K562 (cell line): ENCODE measurements around the gene FAM83G. TPM values are rescaled to one million over a fixed set of nuclear protein-coding genes. Genes with fewer than 3 reads are reported as not detected.
A peak's percentile ranks its signal among the peaks of the same experiment; 100 is the strongest.

ENCODE experiments used
- ARID1B ChIP-seq: fragments of 450-650 bp; IDR thresholded peaks from 2 replicates; pipeline ENCODE4 v1.6.1; 2016; ENCODE audit warnings: antibody characterized with exemption, mild to moderate bottlenecking, inconsistent platforms
- CBX3 ChIP-seq, 2 experiments: IDR thresholded peaks; 1 replicate in 1 of 2; 2 replicates in 1 of 2; pipeline ENCODE4 v1.6.1; 2012; ENCODE audit warnings: inconsistent platforms in 2 of 2, low read length in 2 of 2, borderline replicate concordance in 1 of 2, control low read depth in 1 of 2
- CSDE1 ChIP-seq, 2 experiments: fragments of 450-650 bp; IDR thresholded peaks; 2 replicates each; pipeline ENCODE4 v1.6.1; 2016; ENCODE audit warnings: mild to moderate bottlenecking in 1 of 2
- KHSRP ChIP-seq: fragments of 450-650 bp; IDR thresholded peaks from 2 replicates; pipeline ENCODE4 v1.6.1; 2017
- NKRF ChIP-seq: fragments of 450-650 bp; IDR thresholded peaks from 2 replicates; pipeline ENCODE4 v1.6.1; 2016; ENCODE audit warnings: borderline replicate concordance
- PHF20 ChIP-seq: fragments of 450-650 bp; IDR thresholded peaks from 2 replicates; pipeline ENCODE4 v1.6.1; 2018; ENCODE audit not compliant: partially characterized antibody
- POLR3A ChIP-seq: IDR thresholded peaks from 2 replicates; pipeline ENCODE4 v1.6.1; 2011; ENCODE audit warnings: borderline replicate concordance, mild to moderate bottlenecking, moderate library complexity; ENCODE audit not compliant: insufficient read length, insufficient read depth; ENCODE audit errors: extremely low read depth
- SMC3 ChIP-seq: conservative IDR thresholded peaks from 2 replicates; pipeline ENCODE4 v1.6.1; 2011; ENCODE audit warnings: low read depth, low read length, improper control_type of control experiment; ENCODE audit not compliant: insufficient read depth
- THRA ChIP-seq: fragments of 450-650 bp; IDR thresholded peaks from 2 replicates; pipeline ENCODE4 v1.6.1; 2017; ENCODE audit warnings: mild to moderate bottlenecking, moderate library complexity
- ZBTB7A ChIP-seq: IDR thresholded peaks from 2 replicates; pipeline ENCODE4 v1.6.1; 2011; ENCODE audit warnings: low read depth, mild to moderate bottlenecking, low read length, moderate library complexity, borderline replicate concordance; ENCODE audit not compliant: control insufficient read depth
- ZFX ChIP-seq: sonication (generic); formaldehyde crosslinking; IDR thresholded peaks from 2 replicates; pipeline ENCODE4 v1.8.0; 2022; ENCODE audit warnings: mild to moderate bottlenecking, missing genetic modification reagents, moderate library complexity
- ZNF561 ChIP-seq: fragments of 450-650 bp; formaldehyde crosslinking; conservative IDR thresholded peaks from 2 replicates; pipeline ENCODE4 v1.4.0; 2020; ENCODE audit warnings: mild to moderate bottlenecking, moderate library complexity
- ZNF583 ChIP-seq: fragments of 250-450 bp; sonication (Bioruptor Pico); IDR thresholded peaks from 2 replicates; pipeline ENCODE4 v1.4.0; 2020
- ZNF589 ChIP-seq: fragments of 200-800 bp; sonication (Bioruptor generic); IDR thresholded peaks from 2 replicates; pipeline ENCODE4 v1.6.1; 2016; ENCODE audit warnings: low read depth, missing genetic modification characterization, missing compliant biosample characterization
- ZNF785 ChIP-seq: fragments of 250-450 bp; sonication (Bioruptor Pico); IDR thresholded peaks from 2 replicates; pipeline ENCODE4 v1.4.0; 2020; ENCODE audit warnings: mild to moderate bottlenecking
- polyA plus RNA-seq, 8 experiments: library from polyadenylated mRNA; depleted of rRNA in 4 of 8; stranded (reverse) in 5 of 8; unstranded in 3 of 8; fragments of >200 nt; fragmentation: Nextera tagmentation in 2 of 8; fragmentation: Illumina TruSeq in 1 of 8; extraction: Ambion mirVana in 2 of 8; extraction: Trizol in 1 of 8; gene quantifications; 2 replicates each; pipeline versions ENCODE4 v1.2.1 to v1.2.3, GENCODE V29; 2011 to 2014; ENCODE audit warnings: inconsistent platforms in 1 of 8, missing spikeins in 1 of 8
- total RNA-seq, 7 experiments: library from RNA; depleted of rRNA in 6 of 7; stranded (reverse); fragments of >200 nt in 6 of 7; fragmentation: Illumina TruSeq in 2 of 7; extraction: Trizol in 2 of 7; gene quantifications; 2 replicates each; pipeline versions ENCODE4 v1.2.1 to v1.2.3, GENCODE V29; 2011 to 2021; ENCODE audit warnings: low replicate concordance in 1 of 7
- TF ChIP-seq, protein P1 (sequence below): fragments of 450-650 bp; IDR thresholded peaks from 2 replicates; pipeline ENCODE4 v1.7.1; 2018; ENCODE audit warnings: mild to moderate bottlenecking, low read depth; ENCODE audit not compliant: partially characterized antibody
- TF ChIP-seq, protein P2 (sequence below): IDR thresholded peaks from 2 replicates; pipeline ENCODE4 v1.6.1; 2011; ENCODE audit not compliant: insufficient read length; ENCODE audit errors: extremely low read depth
- TF ChIP-seq, protein P3 (sequence below): fragments of 450-650 bp; IDR thresholded peaks from 2 replicates; pipeline ENCODE4 v1.6.1; 2016; ENCODE audit warnings: mild to moderate bottlenecking

The FAM83G gene
- total and polyA plus RNA-seq, 9 of the 15 experiments (the other 6 are each of a cell fraction or from before 2014, with no cell fraction given), result 0.04 to 10.3 (median 4.5) TPM; not detected in 1

GRCh38 chr17:18981642-18982424 lies 22.7 kb downstream of the FAM83G start (continued):
- 0 out of 2 replicates have a peak, but pooled peaks have one; percentile 19 for TF ChIP-seq ZBTB7A
- TF ChIP-seq CSDE1 (IDR thresholded peaks at IDR 0.05), result no peak
- TF ChIP-seq, protein P1, sequence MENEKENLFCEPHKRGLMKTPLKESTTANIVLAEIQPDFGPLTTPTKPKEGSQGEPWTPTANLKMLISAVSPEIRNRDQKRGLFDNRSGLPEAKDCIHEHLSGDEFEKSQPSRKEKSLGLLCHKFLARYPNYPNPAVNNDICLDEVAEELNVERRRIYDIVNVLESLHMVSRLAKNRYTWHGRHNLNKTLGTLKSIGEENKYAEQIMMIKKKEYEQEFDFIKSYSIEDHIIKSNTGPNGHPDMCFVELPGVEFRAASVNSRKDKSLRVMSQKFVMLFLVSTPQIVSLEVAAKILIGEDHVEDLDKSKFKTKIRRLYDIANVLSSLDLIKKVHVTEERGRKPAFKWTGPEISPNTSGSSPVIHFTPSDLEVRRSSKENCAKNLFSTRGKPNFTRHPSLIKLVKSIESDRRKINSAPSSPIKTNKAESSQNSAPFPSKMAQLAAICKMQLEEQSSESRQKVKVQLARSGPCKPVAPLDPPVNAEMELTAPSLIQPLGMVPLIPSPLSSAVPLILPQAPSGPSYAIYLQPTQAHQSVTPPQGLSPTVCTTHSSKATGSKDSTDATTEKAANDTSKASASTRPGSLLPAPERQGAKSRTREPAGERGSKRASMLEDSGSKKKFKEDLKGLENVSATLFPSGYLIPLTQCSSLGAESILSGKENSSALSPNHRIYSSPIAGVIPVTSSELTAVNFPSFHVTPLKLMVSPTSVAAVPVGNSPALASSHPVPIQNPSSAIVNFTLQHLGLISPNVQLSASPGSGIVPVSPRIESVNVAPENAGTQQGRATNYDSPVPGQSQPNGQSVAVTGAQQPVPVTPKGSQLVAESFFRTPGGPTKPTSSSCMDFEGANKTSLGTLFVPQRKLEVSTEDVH, result no peak
- TF ChIP-seq, protein P2, sequence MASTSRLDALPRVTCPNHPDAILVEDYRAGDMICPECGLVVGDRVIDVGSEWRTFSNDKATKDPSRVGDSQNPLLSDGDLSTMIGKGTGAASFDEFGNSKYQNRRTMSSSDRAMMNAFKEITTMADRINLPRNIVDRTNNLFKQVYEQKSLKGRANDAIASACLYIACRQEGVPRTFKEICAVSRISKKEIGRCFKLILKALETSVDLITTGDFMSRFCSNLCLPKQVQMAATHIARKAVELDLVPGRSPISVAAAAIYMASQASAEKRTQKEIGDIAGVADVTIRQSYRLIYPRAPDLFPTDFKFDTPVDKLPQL, result no peak
- no peak for TF ChIP-seq ZNF583 (CRISPR knock-in tag)
- no peak for TF ChIP-seq NKRF
- TF ChIP-seq POLR3A, result no peak
- no peak for TF ChIP-seq CBX3 (IDR thresholded peaks at IDR 0.05; ENCODE audit: borderline replicate concordance in 1 of 2, low read length in 2 of 2)
- TF ChIP-seq KHSRP, result no peak
- peak; percentile 89 for TF ChIP-seq ZFX (CRISPR knock-in tag)
- no peak for TF ChIP-seq PHF20
- TF ChIP-seq ZNF589, result peak; percentile 74; the same call in 1 of the 2 replicates
- TF ChIP-seq, protein P3, sequence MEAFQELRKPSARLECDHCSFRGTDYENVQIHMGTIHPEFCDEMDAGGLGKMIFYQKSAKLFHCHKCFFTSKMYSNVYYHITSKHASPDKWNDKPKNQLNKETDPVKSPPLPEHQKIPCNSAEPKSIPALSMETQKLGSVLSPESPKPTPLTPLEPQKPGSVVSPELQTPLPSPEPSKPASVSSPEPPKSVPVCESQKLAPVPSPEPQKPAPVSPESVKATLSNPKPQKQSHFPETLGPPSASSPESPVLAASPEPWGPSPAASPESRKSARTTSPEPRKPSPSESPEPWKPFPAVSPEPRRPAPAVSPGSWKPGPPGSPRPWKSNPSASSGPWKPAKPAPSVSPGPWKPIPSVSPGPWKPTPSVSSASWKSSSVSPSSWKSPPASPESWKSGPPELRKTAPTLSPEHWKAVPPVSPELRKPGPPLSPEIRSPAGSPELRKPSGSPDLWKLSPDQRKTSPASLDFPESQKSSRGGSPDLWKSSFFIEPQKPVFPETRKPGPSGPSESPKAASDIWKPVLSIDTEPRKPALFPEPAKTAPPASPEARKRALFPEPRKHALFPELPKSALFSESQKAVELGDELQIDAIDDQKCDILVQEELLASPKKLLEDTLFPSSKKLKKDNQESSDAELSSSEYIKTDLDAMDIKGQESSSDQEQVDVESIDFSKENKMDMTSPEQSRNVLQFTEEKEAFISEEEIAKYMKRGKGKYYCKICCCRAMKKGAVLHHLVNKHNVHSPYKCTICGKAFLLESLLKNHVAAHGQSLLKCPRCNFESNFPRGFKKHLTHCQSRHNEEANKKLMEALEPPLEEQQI, result no peak
- 0 out of 2 replicates have a peak, but pooled peaks have one; percentile 36 for TF ChIP-seq ARID1B
- TF ChIP-seq ZNF785 (CRISPR knock-in tag), result no peak
- no peak for TF ChIP-seq SMC3
- TF ChIP-seq ZNF561 (CRISPR knock-in tag), result no peak
- TF ChIP-seq THRA, result no peak
